Effector memory CD4-positive, alpha-beta T cell (primary cell): ENCODE data around the gene SMPD2.
A peak's percentile ranks its signal among the peaks of the same experiment; 100 is the strongest.

ENCODE experiments used
- DNase-seq, 3 donors: peaks; one replicate each; pipeline ENCODE4 v3.0.0-alpha.2; 2020
- H3K27ac ChIP-seq: 2 replicates; pipeline ENCODE4 v1.7.0; 2013; ENCODE audit warnings: mild to moderate bottlenecking, low read length, moderate library complexity; ENCODE audit not compliant: insufficient read depth, poor library complexity, severe bottlenecking
- H3K27me3 ChIP-seq: replicated peaks from 2 replicates; pipeline ENCODE4 v1.7.0; 2013; ENCODE audit warnings: mild to moderate bottlenecking, low read length; ENCODE audit not compliant: insufficient read depth, control insufficient read depth, poor library complexity, severe bottlenecking
- H3K36me3 ChIP-seq: 2 replicates; pipeline ENCODE4 v1.7.0; 2013; ENCODE audit warnings: mild to moderate bottlenecking, low read length, moderate library complexity; ENCODE audit not compliant: control insufficient read depth, insufficient read depth
- H3K4me1 ChIP-seq: 2 replicates; pipeline ENCODE4 v1.7.0; 2013; ENCODE audit warnings: low read length, mild to moderate bottlenecking; ENCODE audit not compliant: control insufficient read depth, insufficient read depth, poor library complexity, severe bottlenecking
- H3K4me3 ChIP-seq: 2 replicates; pipeline ENCODE4 v1.7.0; 2013; ENCODE audit warnings: low read length, low read depth, mild to moderate bottlenecking; ENCODE audit not compliant: insufficient read depth, poor library complexity, severe bottlenecking
- H3K9me3 ChIP-seq: 2 replicates; pipeline ENCODE4 v1.7.0; 2013; ENCODE audit warnings: mild to moderate bottlenecking, low read length, moderate library complexity; ENCODE audit not compliant: control insufficient read depth

Gene SMPD2

DNA sequence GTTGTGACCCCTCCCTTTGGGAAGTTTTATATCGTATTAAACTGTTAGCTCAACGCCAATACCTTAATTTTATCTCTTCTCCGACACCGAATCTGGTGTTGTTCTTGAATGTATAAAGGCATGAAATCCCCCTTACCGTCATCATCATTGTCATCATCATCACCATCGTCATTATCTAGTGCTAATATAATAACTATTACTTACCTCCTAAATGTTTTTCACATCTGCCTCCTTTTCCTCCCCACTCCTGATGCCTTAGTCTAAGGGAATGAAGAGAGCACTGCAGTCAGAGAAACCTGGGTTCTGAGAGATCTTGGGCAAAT is 43.2 kb downstream of the SMPD2 start:
- Histone ChIP-seq H3K9me3 (no peaks in the 10 kb centered on the region), H3K36me3 (no peaks in the 10 kb centered on the region), H3K4me3 (peak overlapping the region; percentile 37), H3K27ac (peak overlapping the region; percentile 68), H3K27me3 (no peaks in the 10 kb centered on the region), H3K4me1 (peaks cover 23% of the 10 kb centered on the region)
- no peak for DNase-seq

DNA sequence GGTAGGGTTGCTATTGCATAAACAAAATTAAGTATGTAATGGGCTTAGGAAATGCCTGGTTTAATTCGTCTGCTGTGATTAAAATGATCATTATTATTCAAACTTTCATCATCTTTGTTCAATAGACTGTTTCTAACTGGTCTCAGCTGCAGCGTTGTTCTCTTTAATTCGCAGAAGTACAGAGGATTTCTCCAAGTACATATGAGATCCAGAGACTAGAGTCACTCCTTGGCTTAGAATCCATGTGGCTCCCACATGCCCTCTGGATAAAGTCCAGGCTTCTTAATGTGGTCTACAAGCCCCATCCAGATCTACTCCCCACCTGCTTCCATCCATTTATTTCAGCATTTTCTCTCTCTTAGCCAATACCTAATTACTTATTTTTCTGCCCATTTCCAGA is 43.6 kb downstream of the SMPD2 start:
- peaks cover 23% of the 10 kb centered on the region for H3K4me1 ChIP-seq
- no peak for DNase-seq
- no peaks in the 10 kb centered on the region for H3K27me3 ChIP-seq
- H3K27ac ChIP-seq = peak overlapping the region; percentile 68
- no peaks in the 10 kb centered on the region for H3K9me3 ChIP-seq
- no peak overlapping the region for H3K4me3 ChIP-seq
- no peaks in the 10 kb centered on the region for H3K36me3 ChIP-seq

DNA sequence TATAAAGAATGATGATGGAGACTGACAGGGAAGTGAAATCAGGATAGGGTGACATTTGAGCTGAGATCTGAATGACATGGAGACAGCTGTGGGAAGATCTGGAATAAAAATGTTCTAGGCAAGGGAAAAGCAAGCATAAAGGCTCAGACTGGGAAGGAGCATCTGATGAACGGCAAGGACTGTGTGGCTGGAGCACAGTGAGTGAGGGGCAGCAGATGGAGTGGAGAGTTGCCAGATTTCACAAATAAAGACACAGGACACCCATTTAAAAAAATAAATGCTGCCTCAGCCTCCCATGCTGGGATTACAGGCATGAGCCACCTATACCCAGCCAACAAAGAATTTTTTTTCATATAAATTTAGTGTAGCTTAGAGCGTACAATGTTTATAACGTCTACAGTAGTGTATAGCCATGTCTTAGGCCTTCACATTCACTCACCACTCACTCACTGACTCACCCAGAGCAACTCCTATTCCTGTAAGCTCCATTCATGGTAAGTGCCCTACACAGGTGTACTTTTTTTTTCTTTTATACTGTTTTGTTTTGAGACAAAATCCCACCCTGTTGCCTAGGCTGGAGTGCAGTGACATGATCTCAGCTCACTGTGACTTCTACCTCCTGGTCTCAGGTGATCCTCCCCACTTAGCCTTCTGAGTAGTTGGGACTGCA is 44.9 kb downstream of the SMPD2 start:
- no peak overlapping the region for H3K4me3 ChIP-seq
- no peak overlapping the region for H3K27ac ChIP-seq
- no peaks in the 10 kb centered on the region for H3K27me3 ChIP-seq
- H3K4me1 ChIP-seq = peaks cover 21% of the 10 kb centered on the region
- no peaks in the 10 kb centered on the region for H3K9me3 ChIP-seq
- no peaks in the 10 kb centered on the region for H3K36me3 ChIP-seq
- DNase-seq = no peak

DNA sequence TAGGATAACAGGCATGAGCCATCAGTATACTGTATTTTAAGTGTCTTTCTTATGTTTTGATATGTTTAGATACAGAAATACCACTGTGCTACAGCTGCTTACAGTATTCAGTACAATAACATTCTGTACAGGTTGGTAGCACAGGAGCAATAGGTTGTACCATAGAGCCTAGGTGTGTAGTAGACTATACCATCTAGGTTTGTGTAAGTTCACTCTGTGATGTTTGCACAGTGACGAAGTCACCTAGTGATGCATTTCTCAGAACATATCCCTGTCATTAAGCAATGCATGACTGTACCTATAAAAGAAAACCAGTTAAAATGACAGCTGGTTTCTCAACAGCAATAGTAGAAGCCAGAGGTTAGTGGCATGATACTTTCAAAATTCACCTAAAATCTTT is 45.5 kb downstream of the SMPD2 start:
- DNase-seq = no peak
- Histone ChIP-seq H3K27ac (no peak overlapping the region), H3K4me3 (no peak overlapping the region)

DNA sequence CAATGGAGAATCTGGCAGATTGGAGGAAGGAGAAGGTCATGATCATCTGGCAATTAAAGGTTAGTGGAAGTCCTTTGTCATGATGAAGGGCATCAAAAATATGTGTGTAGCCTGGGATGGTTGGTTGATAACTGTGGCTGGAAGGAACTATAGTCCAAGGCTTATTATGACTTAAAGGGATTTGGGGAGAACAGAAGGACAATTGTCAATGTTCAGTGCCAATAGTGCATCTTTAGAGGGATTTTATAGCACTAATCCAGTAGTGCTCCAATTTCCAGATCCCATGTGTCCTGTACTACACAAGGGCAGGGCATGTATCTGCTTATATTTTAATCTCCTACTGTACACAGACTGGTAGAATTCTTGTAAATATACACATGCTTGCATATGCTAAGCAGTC is 47.5 kb downstream of the SMPD2 start:
- H3K9me3 ChIP-seq = no peaks in the 10 kb centered on the region
- H3K4me1 ChIP-seq = peaks cover 19% of the 10 kb centered on the region
- no peaks in the 10 kb centered on the region for H3K27me3 ChIP-seq
- H3K4me3 ChIP-seq = no peak overlapping the region
- DNase-seq = no peak
- H3K27ac ChIP-seq = no peak overlapping the region
- no peaks in the 10 kb centered on the region for H3K36me3 ChIP-seq

More for the DNA sequence above, 45.5 kb downstream of the SMPD2 start:
- peaks cover 21% of the 10 kb centered on the region for H3K4me1 ChIP-seq
- no peaks in the 10 kb centered on the region for H3K36me3 ChIP-seq
- no peaks in the 10 kb centered on the region for H3K9me3 ChIP-seq
- no peaks in the 10 kb centered on the region for H3K27me3 ChIP-seq

DNA sequence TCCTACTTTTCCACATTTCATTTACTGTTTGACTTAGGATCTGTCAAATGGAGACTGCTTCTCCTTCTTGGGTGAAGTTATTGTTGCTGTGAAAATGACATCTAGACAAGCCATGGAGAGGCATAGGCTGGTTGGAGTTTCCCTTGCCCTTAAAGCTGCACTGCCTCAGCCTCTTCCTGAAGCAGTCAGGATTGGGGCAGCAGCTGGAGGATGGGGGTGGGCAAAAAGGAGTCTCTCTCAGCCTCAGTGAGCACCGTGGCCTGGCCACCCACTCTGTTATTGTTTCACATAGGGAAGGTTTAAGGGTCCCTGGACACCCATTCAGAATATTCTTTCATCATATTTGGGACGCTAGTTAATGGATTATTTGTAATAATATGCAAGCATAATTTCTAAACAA is 50.2 kb downstream of the SMPD2 start:
- DNase-seq = no peak
- Histone ChIP-seq H3K27me3 (no peaks in the 10 kb centered on the region), H3K27ac (peak overlapping the region; percentile 50), H3K4me1 (peaks cover 19% of the 10 kb centered on the region), H3K4me3 (no peak overlapping the region), H3K9me3 (no peaks in the 10 kb centered on the region), H3K36me3 (no peaks in the 10 kb centered on the region)

DNA sequence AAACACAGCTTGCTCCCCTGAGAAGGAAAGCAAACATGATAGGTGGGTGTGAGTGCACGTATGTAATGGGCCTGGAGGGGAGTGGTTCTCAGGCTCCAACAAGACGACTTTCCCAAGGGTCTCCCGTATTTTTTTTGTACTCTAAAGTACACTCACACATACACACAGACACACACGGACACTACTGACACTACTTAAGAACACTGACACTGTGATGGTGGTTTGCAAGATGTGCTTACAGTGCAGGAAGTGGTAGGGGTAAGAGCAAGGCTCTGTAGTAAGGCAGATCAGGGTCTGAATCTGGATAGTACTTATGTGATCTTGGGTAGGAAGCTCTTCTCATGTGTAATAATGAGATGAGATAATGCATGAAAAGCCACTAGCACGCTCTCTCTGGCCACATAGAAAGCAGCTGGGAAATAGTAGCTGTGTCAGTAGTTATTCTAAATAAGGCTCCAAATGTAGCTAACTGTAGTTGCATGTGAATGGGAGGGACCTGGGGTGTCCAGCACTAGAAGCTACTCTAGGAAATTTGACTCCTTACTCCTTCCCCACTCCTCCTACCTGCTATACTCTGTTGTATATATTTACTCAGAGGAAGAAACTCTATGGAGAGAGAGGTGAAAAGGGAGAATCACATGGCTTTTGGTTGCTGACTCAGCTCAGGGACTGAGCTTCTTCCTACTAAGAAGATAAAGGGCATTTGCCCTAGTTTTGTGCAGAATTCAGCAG is 50.8 kb downstream of the SMPD2 start:
- H3K27ac ChIP-seq = peak overlapping the region; percentile 50
- DNase-seq = no peak

More for the DNA sequence above, 50.8 kb downstream of the SMPD2 start:
- Histone ChIP-seq H3K4me3 (no peak overlapping the region), H3K27me3 (no peaks in the 10 kb centered on the region), H3K4me1 (peaks cover 19% of the 10 kb centered on the region), H3K9me3 (no peaks in the 10 kb centered on the region), H3K36me3 (no peaks in the 10 kb centered on the region)
